Heart left ventricle (tissue), 13 donors: ENCODE data around the gene SIDT2.

Experiments
- POLR2A ChIP-seq, 2 donors: fragments of 450-650 bp; IDR thresholded peaks; one replicate each; pipeline ENCODE4 v1.6.1; 2017; ENCODE audit warnings: antibody characterized with exemption in 2 of 2, mild to moderate bottlenecking in 2 of 2, moderate library complexity in 2 of 2
- TF ChIP-seq, protein P1 (sequence below), 12 donors: fragments of 200-600 bp; sonication (generic) in 4 of 12; IDR thresholded peaks; one replicate each; pipeline versions ENCODE4 v1.5.0 to v1.8.0; 2018 to 2022; ENCODE audit warnings: antibody characterized with exemption in 12 of 12, mild to moderate bottlenecking in 5 of 12
- donor health status: ischemic (EF 13 %, LVEDD 7.1; RV severe dilation, severe dysfunction).
- donor health status: DM: no; HTN: yes; CAD: no.
- donor health status: DM: no; HTN: no; CAD: no.
- donor health status: ischemic (EF 25% LVEDD 6.9; RV normal size, moderate dysfunction).
- donor health status: ischemic (EF 25% LVEDD 5.7; RV mildly dilated, moderate dysfunction).
- donor health status: ischemic (EF 35%, LVEDD 5.7; RV mildly dilated, moderate dysfunction).
- donor health status: nonischemic (EF 11% LVEDD 7.7; RV severe dilation, severe dysfunction).
- donor health status: DM: yes; HTN: yes; CAD: no.
- donor health status: PGD.
- donor health status: ischemic (EF 29% LVEDD 5.4; RV normal size, mild dysfunction).
- donor health status: nonischemic (EF 23%, LVEDD 6.1; RV moderate dilation, normal function).

DNA sequence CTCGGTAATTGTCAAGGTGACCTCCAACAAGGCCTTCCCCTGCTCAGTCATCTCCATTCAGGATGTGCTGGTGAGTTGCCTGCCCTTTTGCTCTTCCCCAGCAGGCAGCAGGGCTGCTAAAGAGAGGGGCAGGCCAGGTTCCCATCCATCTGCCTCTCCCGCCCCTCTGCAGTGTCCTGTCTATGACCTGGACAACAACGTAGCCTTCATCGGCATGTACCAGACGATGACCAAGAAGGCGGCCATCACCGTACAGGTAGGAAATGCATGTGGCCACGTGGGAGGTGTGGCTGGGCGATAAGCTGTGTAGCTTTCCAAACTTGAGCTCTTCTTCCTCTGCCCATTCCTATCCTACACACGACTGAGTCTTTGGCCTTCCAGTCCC, 4.0 kb downstream of the SIDT2 start:
- TF ChIP-seq, protein P1, sequence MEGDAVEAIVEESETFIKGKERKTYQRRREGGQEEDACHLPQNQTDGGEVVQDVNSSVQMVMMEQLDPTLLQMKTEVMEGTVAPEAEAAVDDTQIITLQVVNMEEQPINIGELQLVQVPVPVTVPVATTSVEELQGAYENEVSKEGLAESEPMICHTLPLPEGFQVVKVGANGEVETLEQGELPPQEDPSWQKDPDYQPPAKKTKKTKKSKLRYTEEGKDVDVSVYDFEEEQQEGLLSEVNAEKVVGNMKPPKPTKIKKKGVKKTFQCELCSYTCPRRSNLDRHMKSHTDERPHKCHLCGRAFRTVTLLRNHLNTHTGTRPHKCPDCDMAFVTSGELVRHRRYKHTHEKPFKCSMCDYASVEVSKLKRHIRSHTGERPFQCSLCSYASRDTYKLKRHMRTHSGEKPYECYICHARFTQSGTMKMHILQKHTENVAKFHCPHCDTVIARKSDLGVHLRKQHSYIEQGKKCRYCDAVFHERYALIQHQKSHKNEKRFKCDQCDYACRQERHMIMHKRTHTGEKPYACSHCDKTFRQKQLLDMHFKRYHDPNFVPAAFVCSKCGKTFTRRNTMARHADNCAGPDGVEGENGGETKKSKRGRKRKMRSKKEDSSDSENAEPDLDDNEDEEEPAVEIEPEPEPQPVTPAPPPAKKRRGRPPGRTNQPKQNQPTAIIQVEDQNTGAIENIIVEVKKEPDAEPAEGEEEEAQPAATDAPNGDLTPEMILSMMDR (IDR thresholded peaks at IDR 0.05): no peak
- TF ChIP-seq POLR2A (IDR thresholded peaks at IDR 0.05): no peak
